OCI-LY7 (cell line): Measurements from ENCODE around the gene NAA25.

Experiments
- CTCF ChIP-seq: fragments of 200-600 bp; sonication (generic); conservative IDR thresholded peaks from 2 replicates; pipeline ENCODE4 v1.5.1; 2014; ENCODE audit warnings: mild to moderate bottlenecking, antibody characterized with exemption, low read length, moderate library complexity, mixed read lengths
- EZH2phosphoT487 ChIP-seq: fragments of 200-600 bp; sonication (generic); IDR thresholded peaks from 2 replicates; pipeline ENCODE4 v1.6.1; 2018; ENCODE audit warnings: low read depth, borderline replicate concordance, mild to moderate bottlenecking, mixed run types, antibody characterized with exemption, low read length, moderate library complexity, mixed read lengths

- TF ChIP-seq CTCF (no peak), EZH2phosphoT487 (no peak)
Observed at GRCh38 chr12:112015938-112016337, 92.6 kb downstream of the NAA25 start.
